HEK293 (cell line): ENCODE measurements around the gene GID8.

ENCODE experiments used
- CTCF ChIA-PET: fragments of 350-600 bp; formaldehyde crosslinking; extraction: SDS; loops from one replicate; lab custom pipeline; 2021; ENCODE audit warnings: antibody characterized with exemption; lab: Yijun Ruan, JAX
- POLR2A ChIA-PET: fragments of 300-600 bp; formaldehyde crosslinking; extraction: SDS; loops from one replicate; lab custom pipeline; 2020; ENCODE audit warnings: antibody characterized with exemption, inconsistent platforms; lab: Yijun Ruan, JAX
- H3K27ac ChIP-seq: fragments of 200-500 bp; sonication (Bioruptor generic); 2 replicates; pipeline ENCODE4 v1.5.1; 2014; ENCODE audit warnings: low read depth, low read length, control low read depth, inconsistent platforms; ENCODE audit errors: extremely low read depth
- H3K36me3 ChIP-seq, 2 experiments: fragments of 200-500 bp in 1 of 2; sonication (Bioruptor generic) in 1 of 2; 1 replicate in 1 of 2; 2 replicates in 1 of 2; pipeline ENCODE4 v1.5.1; 2014 to 2017; ENCODE audit warnings: inconsistent platforms in 2 of 2, low read length in 2 of 2; ENCODE audit not compliant: control insufficient read depth in 2 of 2, insufficient read depth in 1 of 2
- H3K4me1 ChIP-seq: fragments of 200-500 bp; sonication (Bioruptor generic); 2 replicates; pipeline ENCODE4 v1.5.1; 2014; ENCODE audit warnings: mild to moderate bottlenecking, low read length, inconsistent platforms; ENCODE audit not compliant: control insufficient read depth, insufficient read depth
- H3K4me3 ChIP-seq: 2 replicates; pipeline ENCODE4 v1.5.1; 2011; ENCODE audit warnings: low read depth, mild to moderate bottlenecking, control low read depth, low read length, moderate library complexity
- H3K9me3 ChIP-seq: fragments of 200-500 bp; sonication (Bioruptor generic); 2 replicates; pipeline ENCODE4 v1.5.1; 2014; ENCODE audit warnings: low read depth, low read length, inconsistent platforms; ENCODE audit not compliant: control insufficient read depth, insufficient read depth
- CTCF ChIP-seq: fragments of 450-650 bp; formaldehyde crosslinking; IDR thresholded peaks from 2 replicates; pipeline ENCODE4 v1.5.1; 2016; ENCODE audit warnings: missing biosample characterization, missing genetic modification characterization
- IKZF3 ChIP-seq: fragments of 450-650 bp; IDR thresholded peaks from 2 replicates; pipeline ENCODE4 v1.5.0; 2018; ENCODE audit warnings: missing biosample characterization, mild to moderate bottlenecking, missing genetic modification characterization, moderate library complexity
- PRDM2 ChIP-seq: fragments of 450-650 bp; formaldehyde crosslinking; IDR thresholded peaks from 2 replicates; pipeline ENCODE4 v1.5.1; 2016; ENCODE audit warnings: missing biosample characterization, missing genetic modification characterization, borderline replicate concordance
- REPIN1 ChIP-seq: fragments of 450-650 bp; formaldehyde crosslinking; IDR thresholded peaks from 2 replicates; pipeline ENCODE4 v1.5.1; 2017; ENCODE audit warnings: missing biosample characterization, missing genetic modification characterization, low read depth
- SP7 ChIP-seq: fragments of 450-650 bp; formaldehyde crosslinking; IDR thresholded peaks from 2 replicates; pipeline ENCODE4 v1.5.1; 2016; ENCODE audit warnings: missing biosample characterization, missing genetic modification characterization
- ZBTB26 ChIP-seq: fragments of 450-650 bp; formaldehyde crosslinking; optimal IDR thresholded peaks from 2 replicates; pipeline ENCODE3; 2016; ENCODE audit warnings: missing biosample characterization, mild to moderate bottlenecking, missing genetic modification characterization
- ZBTB48 ChIP-seq: fragments of 450-650 bp; formaldehyde crosslinking; IDR thresholded peaks from 2 replicates; pipeline ENCODE4 v1.5.1; 2016; ENCODE audit warnings: missing biosample characterization, missing genetic modification characterization
- ZBTB7A ChIP-seq: fragments of 450-650 bp; formaldehyde crosslinking; IDR thresholded peaks from 2 replicates; pipeline ENCODE4 v1.5.1; 2016; ENCODE audit warnings: low read depth, missing biosample characterization, missing genetic modification characterization
- ZNF138 ChIP-seq: fragments of 450-650 bp; formaldehyde crosslinking; IDR thresholded peaks from 2 replicates; pipeline ENCODE4 v1.5.1; 2016; ENCODE audit warnings: missing biosample characterization, missing genetic modification characterization, borderline replicate concordance
- ZNF18 ChIP-seq: fragments of 450-650 bp; formaldehyde crosslinking; IDR thresholded peaks from 2 replicates; pipeline ENCODE4 v1.5.1; 2016; ENCODE audit warnings: missing biosample characterization, missing genetic modification characterization
- ZNF221 ChIP-seq: fragments of 450-650 bp; formaldehyde crosslinking; IDR thresholded peaks from 2 replicates; pipeline ENCODE4 v1.5.1; 2017; ENCODE audit warnings: missing biosample characterization, missing genetic modification characterization, borderline replicate concordance
- ZNF223 ChIP-seq: fragments of 450-650 bp; formaldehyde crosslinking; IDR thresholded peaks from 2 replicates; pipeline ENCODE4 v1.5.1; 2016; ENCODE audit warnings: missing biosample characterization, missing genetic modification characterization
- ZNF292 ChIP-seq: fragments of 450-650 bp; formaldehyde crosslinking; IDR thresholded peaks from 2 replicates; pipeline ENCODE4 v1.5.1; 2016; ENCODE audit warnings: low read depth, missing biosample characterization, missing genetic modification characterization, borderline replicate concordance
- ZNF302 ChIP-seq: fragments of 450-650 bp; formaldehyde crosslinking; IDR thresholded peaks from 2 replicates; pipeline ENCODE4 v1.5.1; 2016; ENCODE audit warnings: missing biosample characterization, missing genetic modification characterization, low read depth
- ZNF426 ChIP-seq: fragments of 450-650 bp; formaldehyde crosslinking; IDR thresholded peaks from 2 replicates; pipeline ENCODE4 v1.5.1; 2017; ENCODE audit warnings: missing biosample characterization, missing genetic modification characterization, mild to moderate bottlenecking, inconsistent platforms, moderate library complexity
- ZNF473 ChIP-seq: fragments of 450-650 bp; formaldehyde crosslinking; IDR thresholded peaks from 2 replicates; pipeline ENCODE4 v1.5.1; 2017; ENCODE audit warnings: missing biosample characterization, missing genetic modification characterization
- ZNF48 ChIP-seq: fragments of 450-650 bp; formaldehyde crosslinking; IDR thresholded peaks from 2 replicates; pipeline ENCODE4 v1.5.1; 2016; ENCODE audit warnings: missing biosample characterization, missing genetic modification characterization
- ZNF514 ChIP-seq: fragments of 450-650 bp; formaldehyde crosslinking; IDR thresholded peaks from 2 replicates; pipeline ENCODE4 v1.5.1; 2016; ENCODE audit warnings: missing biosample characterization, missing genetic modification characterization
- ZNF560 ChIP-seq: fragments of 450-650 bp; formaldehyde crosslinking; IDR thresholded peaks from 2 replicates; pipeline ENCODE4 v1.5.1; 2017; ENCODE audit warnings: missing biosample characterization, missing genetic modification characterization, borderline replicate concordance
- ZNF623 ChIP-seq: fragments of 450-650 bp; formaldehyde crosslinking; IDR thresholded peaks from 2 replicates; pipeline ENCODE4 v1.5.1; 2016; ENCODE audit warnings: missing biosample characterization, missing genetic modification characterization
- ZNF677 ChIP-seq: fragments of 450-650 bp; IDR thresholded peaks from 2 replicates; pipeline ENCODE4 v1.5.0; 2018; ENCODE audit warnings: missing biosample characterization, mild to moderate bottlenecking, missing genetic modification characterization, moderate library complexity
- ZNF776 ChIP-seq: fragments of 450-650 bp; formaldehyde crosslinking; IDR thresholded peaks from 2 replicates; pipeline ENCODE4 v1.5.0; 2017; ENCODE audit warnings: missing biosample characterization, missing genetic modification characterization, borderline replicate concordance
- ZNF792 ChIP-seq: fragments of 450-650 bp; formaldehyde crosslinking; IDR thresholded peaks from 2 replicates; pipeline ENCODE4 v1.5.1; 2016; ENCODE audit warnings: missing biosample characterization, missing genetic modification characterization
- ZXDB ChIP-seq: fragments of 450-650 bp; formaldehyde crosslinking; IDR thresholded peaks from 2 replicates; pipeline ENCODE4 v1.5.1; 2016; ENCODE audit warnings: missing biosample characterization, missing genetic modification characterization

GID8 gene

GRCh38 chr20:62940875-62941274 lies 2.9 kb downstream of the GID8 start:
- H3K36me3 ChIP-seq: peaks cover 4 to 54% of the 10 kb centered on the region in 2 experiments
- CTCF ChIA-PET: interaction anchor here (0.5 kb wide), 1 partner anchor 40 kb away, joined by 3 read pairs; no protein-coding TSS in a partner anchor
- H3K4me3 ChIP-seq: no peak overlapping the region
- H3K27ac ChIP-seq: no peak overlapping the region
- TF ChIP-seq ZNF223 (tag by site-specific recombination): no peak
- TF ChIP-seq ZBTB7A (tag by site-specific recombination): no peak
- TF ChIP-seq ZNF623: peak; percentile 61
- no peak for TF ChIP-seq ZBTB26 (tag by site-specific recombination)
- TF ChIP-seq ZNF792 (tag by site-specific recombination): no peak
- TF ChIP-seq ZNF677: no peak
- TF ChIP-seq REPIN1 (tag by site-specific recombination): no peak
- no peaks in the 10 kb centered on the region for H3K9me3 ChIP-seq
- H3K4me1 ChIP-seq: peaks cover 9% of the 10 kb centered on the region; the same call in 1 of the 2 replicates
- POLR2A ChIA-PET: no interaction called here

- CTCF ChIA-PET: no interaction called here
- no peak overlapping the region for H3K27ac ChIP-seq
- H3K4me1 ChIP-seq: peaks cover 9% of the 10 kb centered on the region; the same call in 1 of the 2 replicates
- H3K36me3 ChIP-seq: peaks cover 0 to 61% of the 10 kb centered on the region in 2 experiments
- POLR2A ChIA-PET: no interaction called here
- H3K9me3 ChIP-seq: no peaks in the 10 kb centered on the region
- no peak overlapping the region for H3K4me3 ChIP-seq
- TF ChIP-seq ZBTB48 (tag by site-specific recombination): no peak
- no peak for TF ChIP-seq ZNF776 (tag by site-specific recombination)
- no peak for TF ChIP-seq ZNF560
- no peak for TF ChIP-seq ZXDB (tag by site-specific recombination)
- TF ChIP-seq ZNF426 (tag by site-specific recombination): no peak
- TF ChIP-seq ZNF48 (tag by site-specific recombination): no peak
- TF ChIP-seq ZNF292 (tag by site-specific recombination): no peak
- TF ChIP-seq ZNF221: no peak
- no peak for TF ChIP-seq ZNF473 (tag by site-specific recombination)
- no peak for TF ChIP-seq SP7 (tag by site-specific recombination)
- no peak for TF ChIP-seq ZNF18 (tag by site-specific recombination)
- no peak for TF ChIP-seq PRDM2
- no peak for TF ChIP-seq IKZF3
- TF ChIP-seq ZNF138: no peak
- no peak for TF ChIP-seq ZNF514 (tag by site-specific recombination)
- no peak for TF ChIP-seq ZNF302 (tag by site-specific recombination)
- TF ChIP-seq CTCF (tag by site-specific recombination): no peak
These were observed 3.8 kb downstream of the GID8 start for GRCh38 chr20:62941792-62942191.
